Endometrium (tissue), 2 donors: ENCODE data around the gene KHK.

Source experiments
- FAIRE-seq: peaks from 2 replicates; lab custom pipeline; 2012; peaks lifted over from hg19 to GRCh38; lab: Jason Lieb, UNC
- donor health status: control.
- donor health status: control.

The KHK gene

GRCh38 chr2:27128668-27129571, 42.3 kb downstream of the KHK start:
- no peak for FAIRE-seq

- FAIRE-seq: no peak
Measured at GRCh38 chr2:27130396-27130795, 43.8 kb downstream of the KHK start.

GRCh38 chr2:27131429-27131828, 44.9 kb downstream of the KHK start:
- no peak for FAIRE-seq

GRCh38 chr2:27133195-27133875, 46.8 kb downstream of the KHK start:
- no peak for FAIRE-seq

GRCh38 chr2:27133905-27134780, 47.6 kb downstream of the KHK start, which contains the start of gene PREB:
Gene PREB (minus strand): TSS chr2:27134636. CDS start chr2:27134421, 215 bp downstream.
- FAIRE-seq: no peak

GRCh38 chr2:27134781-27135477, 48.4 kb downstream of the KHK start:
- no peak for FAIRE-seq

- FAIRE-seq: no peak
Measured at GRCh38 chr2:27135478-27135955, 48.9 kb downstream of the KHK start.

- FAIRE-seq: no peak
Measured at GRCh38 chr2:27136751-27137150, 50.2 kb downstream of the KHK start.

GRCh38 chr2:27137322-27137935, 50.9 kb downstream of the KHK start:
- FAIRE-seq: no peak

GRCh38 chr2:27138111-27138510, 51.5 kb downstream of the KHK start:
- FAIRE-seq: no peak

- no peak for FAIRE-seq
Measured at GRCh38 chr2:27139310-27139709, 52.7 kb downstream of the KHK start, which contains the start of gene PRR30. Gene PRR30 (minus strand): TSS chr2:27139410. CDS start chr2:27138329, 1,081 bp downstream.

GRCh38 chr2:27143285-27143684, 56.7 kb downstream of the KHK start:
- no peak for FAIRE-seq

- FAIRE-seq: no peak
Measured at GRCh38 chr2:27145682-27146081, 59.1 kb downstream of the KHK start.

- FAIRE-seq: no peak
Measured at GRCh38 chr2:27147935-27148334, 61.4 kb downstream of the KHK start.

GRCh38 chr2:27148801-27149439, 62.3 kb downstream of the KHK start, which contains the start of gene TCF23:
Gene TCF23 (plus strand): TSS chr2:27149004. CDS start chr2:27149134, 130 bp downstream.
- FAIRE-seq: no peak

GRCh38 chr2:27149570-27150405, 63.2 kb downstream of the KHK start:
- no peak for FAIRE-seq
